GM21528 (cell line): ENCODE data around the gene PSG2.
"Not testable (repeated sequence)": the region's sequence is repeated elsewhere in the genome, so short reads cannot be mapped to it uniquely, and the experiment has no call there.

Experiments used
- ATAC-seq: cut with Tn5 transposase; IDR thresholded peaks from one replicate; pipeline ENCODE4 v1.9.1; 2021; ENCODE audit warnings: mild to moderate bottlenecking, moderate library complexity; ENCODE audit not compliant: unreplicated experiment, low FRiP score

Gene PSG2

DNA sequence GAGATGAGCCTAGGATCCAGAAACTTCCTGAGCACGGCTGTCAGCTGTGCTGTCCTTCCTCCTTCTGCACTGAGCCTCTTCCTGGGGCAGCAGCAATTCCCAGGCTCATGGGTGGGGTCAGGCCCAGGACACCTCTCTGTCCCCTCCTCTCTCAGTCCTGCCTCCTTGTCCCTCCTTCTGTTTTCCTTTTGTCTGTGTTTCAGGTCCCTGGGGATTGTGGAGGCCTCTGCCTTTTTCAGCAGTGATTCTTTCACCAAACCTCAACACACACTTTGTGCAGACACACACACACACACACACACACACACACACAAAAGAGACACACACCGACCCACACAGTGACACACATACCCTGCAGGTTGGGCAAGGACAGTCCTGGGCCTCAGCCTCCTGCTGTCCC lies at the start of gene PSG2:
PSG2 (minus strand) TSS at position 101 of the 400 bp plus-strand sequence. CDS start 132 bp downstream, outside the sequence.
- not testable (repeated sequence) for ATAC-seq

- not testable (repeated sequence) for ATAC-seq
These were observed 48.9 kb upstream of the PSG2 start for GRCh38 chr19:43131281-43131842.

GRCh38 chr19:43129197-43129596 lies 46.7 kb upstream of the PSG2 start:
- ATAC-seq: not testable (repeated sequence)

DNA sequence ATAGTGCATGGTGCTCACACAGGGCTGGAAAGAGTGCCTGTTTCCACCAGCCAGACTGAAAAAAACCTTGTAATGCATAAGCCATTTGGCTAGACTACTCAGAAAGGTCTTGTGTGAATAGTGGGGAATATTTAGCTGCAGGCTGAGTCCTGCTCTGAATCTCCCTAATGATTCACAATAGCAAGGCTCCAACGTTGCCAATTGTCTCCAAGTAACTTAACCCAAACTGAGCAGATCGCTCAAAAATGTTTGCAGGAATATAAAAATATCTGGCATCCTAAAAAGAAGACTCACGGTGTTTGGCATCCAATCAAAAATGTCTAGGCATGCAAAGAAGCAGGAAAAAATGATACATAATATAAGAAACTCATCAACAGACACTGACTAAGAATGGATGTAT lies 44.8 kb upstream of the PSG2 start:
- not testable (repeated sequence) for ATAC-seq

GRCh38 chr19:43126720-43127119 lies 44.2 kb upstream of the PSG2 start:
- ATAC-seq: no peak

DNA sequence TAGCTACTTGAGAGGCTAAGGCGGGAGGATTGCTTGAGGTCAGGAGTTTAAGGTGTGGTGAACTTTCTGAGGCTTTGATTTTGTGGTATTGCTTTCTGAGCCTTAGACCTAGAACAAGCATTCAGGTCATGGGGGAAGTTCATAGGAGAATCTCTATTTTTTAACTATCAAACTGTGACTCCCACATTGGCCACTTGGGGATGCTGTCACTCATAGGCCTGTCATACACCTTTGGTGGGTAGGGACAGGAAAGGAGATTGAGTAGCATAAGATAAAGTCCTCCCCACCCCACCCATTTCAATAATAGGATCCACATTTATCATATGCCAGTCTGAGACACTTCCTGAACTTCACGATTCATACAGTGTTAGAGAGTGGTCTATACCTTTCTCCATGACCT lies 41.9 kb upstream of the PSG2 start:
- ATAC-seq: no peak

DNA sequence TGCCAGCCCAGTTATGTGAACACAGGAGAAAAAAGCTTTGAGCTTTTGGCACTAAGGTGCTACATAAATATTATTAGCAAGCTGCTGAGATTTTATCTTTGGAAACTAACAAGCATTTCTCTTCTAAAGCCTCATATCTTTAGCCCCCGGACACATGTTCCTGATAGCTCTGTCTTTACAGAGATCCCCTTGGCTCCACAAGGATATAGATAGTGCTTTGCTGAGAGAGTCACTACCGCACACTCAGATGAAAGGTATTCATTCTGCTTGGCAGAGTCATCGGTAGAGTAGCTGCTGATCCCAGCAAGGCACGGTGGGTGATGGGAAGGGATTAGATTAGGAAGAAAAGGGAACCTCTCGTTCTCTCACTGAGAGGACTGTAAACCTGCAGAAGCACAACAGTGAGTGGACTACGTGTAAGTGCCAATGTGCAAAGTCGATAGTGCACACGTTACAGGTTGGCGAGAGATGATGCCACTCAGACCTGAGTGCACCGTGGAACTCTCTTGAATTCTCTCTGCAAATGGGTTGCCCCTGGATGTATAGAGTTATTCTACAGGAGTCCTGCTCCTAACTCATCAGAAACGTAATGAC lies 38.0 kb upstream of the PSG2 start:
- ATAC-seq: not testable (repeated sequence)

DNA sequence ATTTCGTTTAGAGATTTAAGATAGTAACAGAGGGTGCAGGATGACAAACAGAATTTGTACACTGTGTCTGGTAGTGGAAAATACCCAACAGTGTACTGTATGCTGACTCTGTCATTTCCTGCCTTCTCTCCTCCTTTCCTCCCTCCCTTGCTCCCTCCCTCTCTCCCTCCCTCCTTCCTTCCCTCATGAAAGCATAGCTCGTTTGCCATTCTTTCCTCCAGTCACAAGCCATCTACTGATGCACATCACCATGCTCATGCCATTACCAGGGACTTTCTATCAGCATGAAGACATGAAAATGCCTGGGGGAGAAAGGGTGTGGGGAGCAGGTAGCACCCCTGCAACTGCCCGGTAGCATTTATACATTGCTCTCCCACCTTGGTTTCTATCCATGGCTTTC lies 37.0 kb upstream of the PSG2 start:
- not testable (repeated sequence) for ATAC-seq

DNA sequence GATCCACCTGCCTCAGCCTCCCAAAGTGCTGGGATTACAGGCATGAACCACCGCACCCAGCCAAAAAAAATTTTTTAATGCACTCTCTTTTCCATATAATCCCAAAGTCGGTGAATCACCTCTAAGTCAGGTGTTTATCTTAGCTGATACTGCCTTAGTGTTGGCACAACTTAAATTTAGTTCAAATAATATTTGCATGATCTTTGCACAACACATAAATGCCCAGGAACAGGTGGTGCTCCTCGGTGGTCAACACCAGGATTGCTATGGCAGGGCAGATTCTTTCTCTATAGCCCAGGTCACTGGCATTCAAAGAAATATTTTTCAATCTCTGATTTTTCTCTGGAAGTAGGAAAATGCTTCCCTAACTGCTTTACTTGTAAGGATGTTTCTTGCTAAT lies 33.9 kb upstream of the PSG2 start:
- ATAC-seq: not testable (repeated sequence)

DNA sequence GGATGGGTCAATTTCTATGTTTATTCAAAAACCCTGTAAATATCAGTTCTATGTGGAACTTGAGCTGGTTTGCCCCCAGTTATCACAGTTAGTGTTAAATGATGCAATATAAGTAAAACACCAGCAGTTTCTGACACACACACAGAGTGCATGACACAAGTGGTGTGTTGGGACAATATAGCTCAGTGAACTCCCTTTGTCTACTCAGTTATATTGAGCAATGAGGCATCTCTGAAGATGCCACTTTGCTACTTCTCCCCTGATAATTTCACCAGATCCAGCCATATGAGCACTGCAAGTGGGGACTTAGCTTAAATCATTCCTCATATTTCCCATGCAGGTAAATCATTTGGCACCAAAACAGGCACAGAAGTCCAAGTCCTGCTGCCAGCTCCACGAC lies 33.0 kb upstream of the PSG2 start:
- ATAC-seq: not testable (repeated sequence)

GRCh38 chr19:43115064-43115463 lies 32.6 kb upstream of the PSG2 start:
- not testable (repeated sequence) for ATAC-seq

DNA sequence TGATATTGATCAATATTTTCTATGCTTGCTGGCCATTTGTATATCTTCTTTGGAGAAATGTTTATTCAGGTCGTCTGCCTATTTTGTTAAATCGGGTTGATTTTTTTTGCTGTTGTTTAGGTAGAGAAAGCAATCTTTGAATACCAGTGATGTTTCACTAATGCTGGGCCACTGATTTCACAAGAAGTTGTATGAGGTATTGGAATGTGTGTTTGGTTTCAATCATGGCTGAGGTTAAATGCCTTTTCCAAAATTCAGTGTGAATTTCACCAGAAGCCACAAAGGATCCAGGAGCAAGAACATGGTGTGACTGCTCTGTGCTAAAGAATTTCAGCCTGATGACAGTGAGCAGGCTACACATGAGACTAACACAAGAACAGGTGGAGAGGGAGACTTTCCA lies 32.1 kb upstream of the PSG2 start:
- ATAC-seq: not testable (repeated sequence)

DNA sequence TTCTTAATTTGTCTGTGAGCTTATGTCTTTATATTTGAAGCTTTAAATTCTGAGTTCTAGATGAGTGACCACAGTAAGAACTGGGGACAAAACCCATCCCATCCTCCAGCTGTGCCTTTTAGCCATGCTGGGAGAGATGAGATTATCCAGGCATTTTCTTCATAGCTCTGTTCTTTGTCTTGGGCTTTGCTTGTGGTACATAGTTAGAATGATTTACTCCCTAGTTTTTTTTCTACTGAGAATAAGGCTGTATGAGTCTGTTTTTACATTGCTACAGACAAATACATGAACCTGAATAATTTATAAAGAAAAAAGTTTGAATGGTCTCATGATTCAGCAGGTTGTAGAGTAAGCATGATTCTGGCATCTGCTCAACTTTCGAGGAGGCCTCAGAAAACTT lies 24.9 kb upstream of the PSG2 start:
- ATAC-seq: not testable (repeated sequence)

DNA sequence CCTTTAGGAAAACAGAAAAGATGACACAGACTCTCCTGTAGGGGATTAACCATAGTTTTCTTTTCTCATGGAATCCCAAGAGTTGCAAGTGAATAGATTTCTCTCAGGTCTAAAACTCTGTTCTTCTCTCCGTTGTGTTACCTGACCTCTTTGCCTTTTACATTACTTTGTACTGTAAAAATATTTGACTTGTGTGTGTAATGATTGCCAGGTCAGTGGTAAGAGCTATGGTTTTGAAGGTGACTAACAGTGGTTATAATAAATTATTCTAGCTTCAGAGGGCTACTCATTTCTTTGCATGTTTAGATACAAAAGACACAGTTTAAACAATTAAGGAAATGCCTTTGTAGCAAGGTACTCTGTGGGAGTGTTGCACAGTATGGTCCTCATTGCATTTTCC lies 23.0 kb upstream of the PSG2 start:
- no peak for ATAC-seq

DNA sequence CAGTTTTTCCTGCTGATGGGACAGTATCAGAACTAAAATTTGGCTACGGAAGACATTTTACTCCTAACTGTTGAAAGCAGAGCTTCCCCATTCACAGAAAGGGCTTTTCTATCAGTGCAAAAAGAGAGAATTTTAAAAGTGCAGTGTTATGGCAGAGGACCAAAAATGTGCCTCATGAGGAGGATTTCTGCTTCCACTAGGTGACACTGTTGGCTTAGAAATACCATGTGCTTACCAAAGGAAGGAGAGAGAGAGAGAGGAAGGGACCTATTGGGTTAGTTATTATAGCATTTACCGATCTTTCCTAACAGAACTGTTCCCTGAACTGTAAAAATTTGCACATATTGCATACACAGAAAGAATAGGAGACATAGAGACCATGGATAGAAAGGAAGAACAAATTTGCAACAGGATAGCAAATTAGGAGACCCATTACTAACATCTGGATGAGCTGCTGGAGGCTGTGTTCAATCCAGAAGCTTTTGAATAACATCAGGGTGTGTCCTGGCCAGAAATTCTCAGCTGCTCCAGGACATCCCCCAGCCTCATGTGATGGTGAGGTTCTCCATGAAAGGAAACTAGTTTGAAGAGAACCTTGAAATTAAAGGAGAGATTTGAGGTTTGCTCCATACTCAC lies 21.8 kb upstream of the PSG2 start:
- ATAC-seq: not testable (repeated sequence)

DNA sequence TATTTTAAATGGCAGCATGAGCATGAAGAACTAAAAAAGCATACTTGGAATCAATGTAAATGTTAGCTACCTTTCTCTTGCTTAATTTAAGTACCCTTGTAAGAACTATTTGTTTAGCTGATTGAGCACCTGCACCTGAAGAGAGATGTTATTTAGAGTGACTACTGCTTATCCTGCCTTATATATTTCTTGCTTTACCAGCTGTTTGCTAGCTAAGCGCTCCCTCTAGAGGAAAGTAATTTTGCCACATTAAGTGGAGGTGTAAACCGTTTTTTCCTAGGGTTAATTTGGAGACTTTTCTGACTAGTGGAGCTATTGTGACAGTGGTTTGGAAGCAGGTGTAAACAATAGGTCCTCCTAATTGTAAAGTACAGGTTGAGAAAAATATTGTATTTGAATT lies 19.4 kb upstream of the PSG2 start:
- ATAC-seq: no peak

DNA sequence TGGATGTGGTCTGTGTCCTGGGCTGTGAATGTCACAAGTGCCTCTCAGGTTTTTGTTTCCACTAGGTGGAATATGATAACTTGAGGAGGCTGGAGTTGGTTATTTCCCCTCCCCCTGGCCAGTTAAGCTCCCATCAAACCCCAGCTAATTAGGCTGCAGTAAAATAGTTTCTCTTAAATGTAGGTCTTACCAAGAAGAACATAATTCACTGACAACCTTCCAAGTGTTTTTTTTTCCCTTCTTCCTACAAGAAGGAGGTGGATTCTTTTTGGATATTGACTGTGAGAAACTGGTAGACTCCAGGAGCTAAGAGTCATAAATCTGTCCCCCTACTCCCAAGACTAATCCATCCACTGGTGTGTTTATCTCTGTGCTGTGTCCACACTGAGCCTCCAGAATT lies 15.9 kb upstream of the PSG2 start:
- ATAC-seq: not testable (repeated sequence)

DNA sequence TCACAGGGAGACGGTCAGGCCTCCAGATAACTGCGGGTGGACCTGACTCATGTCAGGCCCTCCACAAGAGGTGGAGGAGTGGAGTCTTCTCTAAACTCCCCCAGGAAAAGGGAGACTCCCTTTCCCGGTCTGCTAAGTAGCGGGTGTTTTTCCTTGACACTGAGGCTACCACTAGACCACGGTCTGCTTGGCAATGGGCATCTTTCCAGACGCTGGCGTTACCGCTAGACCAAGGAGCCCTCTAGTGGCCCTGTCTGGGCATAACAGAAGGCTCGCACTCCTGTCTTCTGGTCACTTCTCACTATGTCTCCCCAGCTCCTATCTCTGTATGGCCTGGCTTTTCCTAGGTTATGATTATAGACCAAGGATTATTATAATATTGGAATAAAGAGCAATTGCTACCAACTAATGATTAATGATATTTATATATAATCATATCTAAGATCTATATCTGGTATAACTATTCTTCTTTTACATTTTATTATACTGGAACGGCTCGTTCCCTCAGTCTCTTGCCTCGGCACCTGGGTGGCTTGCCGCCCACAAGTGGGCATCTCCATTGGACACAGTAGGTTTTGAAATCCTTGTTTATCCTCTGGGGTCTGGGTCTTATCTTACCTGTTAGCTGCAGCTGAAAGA lies 5.3 kb upstream of the PSG2 start:
- not testable (repeated sequence) for ATAC-seq

GRCh38 chr19:43085796-43086530 lies 3.5 kb upstream of the PSG2 start:
- not testable (repeated sequence) for ATAC-seq

DNA sequence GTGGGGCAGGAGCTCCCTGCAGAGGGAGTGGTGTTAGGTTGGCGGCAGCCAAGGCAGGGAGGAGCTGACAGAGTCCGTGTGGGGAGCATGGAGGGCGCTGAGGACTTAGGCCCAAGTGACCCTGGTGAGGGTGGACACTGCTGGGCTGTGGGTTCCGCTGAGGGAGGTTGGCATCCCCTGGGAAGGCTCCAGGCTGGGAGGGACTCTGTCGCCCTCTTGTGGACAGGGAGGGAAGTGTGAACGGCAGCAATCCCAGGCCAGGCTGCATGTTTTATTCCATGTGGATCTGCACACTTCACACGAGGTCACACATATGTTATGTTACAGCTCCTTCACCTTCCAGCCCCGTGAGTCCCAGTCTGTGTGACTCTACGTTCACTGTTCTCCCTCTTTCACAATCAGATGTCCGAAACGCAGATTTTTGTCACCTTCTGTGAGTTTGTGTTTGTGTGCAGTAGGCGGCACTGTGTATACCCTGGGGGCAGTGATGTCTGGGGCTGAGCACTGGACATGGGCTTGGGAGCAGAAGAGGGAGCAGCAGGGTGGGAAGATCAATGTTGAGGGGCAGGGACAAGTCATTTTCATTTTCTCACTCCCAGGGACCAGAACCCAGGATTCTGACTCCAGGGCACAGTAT lies 1.8 kb upstream of the PSG2 start:
- not testable (repeated sequence) for ATAC-seq
